HK-2 (cell line): Measurements from ENCODE around the gene CACNA1H.

Source experiments
- DNase-seq: peaks from one replicate; pipeline ENCODE4 v3.0.0-alpha.2; 2018; ENCODE audit not compliant: unreplicated experiment

Gene CACNA1H

GRCh38 chr16:1152651-1153259 is at the start of gene CACNA1H:
CACNA1H (plus strand) TSS chr16:1153106; CDS start chr16:1153738, 632 bp downstream.
- no peak for DNase-seq

GRCh38 chr16:1103636-1103980 is 49.3 kb upstream of the CACNA1H start:
- DNase-seq = no peak

- peak; percentile 60 for DNase-seq
Observed at GRCh38 chr16:1105888-1106620, 46.9 kb upstream of the CACNA1H start.

- no peak for DNase-seq
Observed at GRCh38 chr16:1106659-1107058, 46.2 kb upstream of the CACNA1H start.

GRCh38 chr16:1107141-1107540 is 45.8 kb upstream of the CACNA1H start:
- no peak for DNase-seq

DNA sequence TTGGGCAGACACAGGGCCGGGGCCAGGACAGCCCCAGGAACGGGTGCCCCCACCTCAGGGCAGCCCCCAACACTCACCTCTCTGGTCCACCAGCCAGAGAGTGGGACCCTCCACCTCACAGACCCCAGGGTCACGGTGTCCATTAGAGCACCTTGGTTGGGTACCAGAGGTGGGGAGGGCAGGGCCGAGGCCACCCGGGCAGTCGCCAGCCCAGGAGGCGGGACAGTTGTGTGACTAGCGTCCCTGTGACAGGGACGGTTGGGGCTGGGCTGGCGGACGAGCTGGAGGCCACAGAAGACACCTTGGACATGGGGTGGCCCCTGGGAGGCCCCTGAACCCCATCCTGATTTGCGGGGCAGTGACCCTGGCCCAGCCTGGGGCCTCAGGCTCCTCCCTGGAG is 45.2 kb upstream of the CACNA1H start:
- no peak for DNase-seq

DNA sequence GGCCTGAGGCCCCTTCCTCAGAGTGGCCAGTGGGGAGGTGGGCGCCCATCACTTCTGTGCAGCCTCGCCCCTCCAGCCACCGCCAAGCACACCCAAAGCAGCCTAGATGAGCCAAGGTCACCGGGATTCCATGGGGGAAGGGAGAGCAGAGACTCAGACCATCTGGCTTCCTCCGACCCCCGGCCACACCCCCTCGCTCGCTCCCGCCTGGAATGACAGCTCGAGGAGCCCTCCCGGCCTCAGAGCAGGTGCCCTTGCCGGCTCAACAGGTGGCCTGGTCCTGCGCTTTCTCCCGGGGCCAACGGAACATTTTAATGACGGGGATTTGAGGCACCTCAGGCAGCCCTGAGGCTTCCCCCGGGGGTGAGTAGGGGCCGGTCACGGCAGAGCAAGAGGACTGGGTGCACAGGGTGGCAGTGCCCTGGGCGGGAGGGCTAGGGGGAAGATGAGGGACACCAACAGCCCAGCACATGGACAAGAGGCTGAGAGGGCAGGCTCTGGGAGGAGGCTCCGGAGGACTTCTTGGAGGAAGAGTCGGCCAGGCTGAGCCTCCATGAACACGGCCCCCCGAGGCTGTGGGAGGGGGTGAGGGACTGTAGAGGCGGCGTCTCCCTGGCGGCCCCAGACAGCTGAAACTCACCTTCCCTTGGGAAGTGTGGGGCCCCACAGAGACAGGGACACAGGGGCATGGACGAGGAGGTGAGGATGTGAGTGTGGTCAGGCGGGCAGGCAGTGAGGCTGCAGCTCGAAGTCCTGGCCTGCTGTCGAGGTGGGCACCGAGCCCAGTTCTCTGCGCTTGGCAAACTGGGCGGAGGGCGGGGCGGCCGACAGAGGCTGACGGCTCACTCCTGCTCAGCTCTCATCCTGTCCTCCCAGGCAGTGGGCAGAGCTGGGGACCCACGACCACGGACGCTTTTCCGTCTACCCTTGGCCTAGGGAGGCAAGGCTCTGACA is 44.3 kb upstream of the CACNA1H start:
- peak; percentile 35 for DNase-seq

DNA sequence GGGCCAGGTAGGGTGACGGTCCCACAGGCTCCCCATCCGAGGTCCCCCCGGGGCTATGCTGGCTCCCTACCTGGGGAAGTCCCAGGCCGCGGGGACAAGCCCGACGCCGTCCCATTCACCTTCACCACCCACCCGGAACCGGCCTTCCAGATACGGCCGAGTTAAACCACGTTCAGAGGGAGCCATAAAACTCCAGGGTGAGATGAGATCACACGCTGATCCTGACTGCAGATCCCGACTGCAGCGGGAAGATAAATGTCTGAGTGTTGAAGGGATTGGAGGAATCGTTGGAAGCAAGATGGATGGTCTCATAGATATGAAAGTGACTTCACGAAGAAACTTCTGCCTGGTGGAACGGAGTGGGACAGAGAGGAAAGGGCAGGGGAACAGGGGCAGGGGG is 43.3 kb upstream of the CACNA1H start:
- DNase-seq = no peak

- DNase-seq = no peak
Observed at GRCh38 chr16:1112506-1113184, 40.3 kb upstream of the CACNA1H start.

DNA sequence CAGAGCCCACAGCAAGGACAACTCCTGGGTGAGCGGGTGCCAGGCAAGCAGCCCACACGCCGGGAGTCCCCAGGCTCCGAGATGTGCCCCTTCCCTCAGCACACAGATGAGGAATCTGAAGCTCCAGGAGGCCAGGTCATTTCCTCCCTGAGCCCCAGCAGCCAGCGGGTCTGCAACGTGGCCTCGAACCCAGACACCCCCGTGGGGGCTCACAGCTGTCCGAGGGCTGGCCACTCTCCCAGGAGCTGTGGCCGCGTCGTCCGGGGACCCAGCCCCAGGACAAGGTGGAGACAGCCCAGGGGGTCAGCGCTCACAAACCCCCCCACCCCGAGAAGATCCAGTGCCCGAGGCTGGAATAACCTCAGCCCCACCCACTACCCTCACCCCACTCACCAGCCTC is 39.4 kb upstream of the CACNA1H start:
- no peak for DNase-seq

- DNase-seq = no peak
Observed at GRCh38 chr16:1113889-1114526, 38.9 kb upstream of the CACNA1H start.

GRCh38 chr16:1116693-1117077 is 36.2 kb upstream of the CACNA1H start:
- DNase-seq = no peak

GRCh38 chr16:1117176-1117900 is 35.6 kb upstream of the CACNA1H start:
- DNase-seq = no peak

DNA sequence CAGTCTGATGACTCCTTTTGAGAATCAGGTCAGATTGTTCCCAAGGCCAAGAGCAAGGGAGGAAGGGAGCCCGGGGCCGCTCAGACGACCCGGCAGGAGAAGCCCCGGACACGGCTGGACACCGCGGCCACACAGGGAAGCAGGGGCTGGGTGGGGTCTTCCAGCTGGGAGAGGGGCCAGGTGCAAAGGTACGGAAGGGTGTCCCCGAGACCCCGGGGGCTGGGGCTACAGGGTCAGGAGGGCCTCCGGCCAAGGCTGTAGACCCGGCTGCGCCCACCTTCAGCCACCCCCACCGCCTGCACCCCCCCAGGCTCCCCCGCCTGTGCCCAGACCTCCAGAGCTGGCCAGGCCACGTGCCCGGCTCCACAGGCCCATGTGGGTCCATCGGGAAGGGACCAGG is 35.0 kb upstream of the CACNA1H start:
- DNase-seq = no peak

GRCh38 chr16:1119129-1119528 is 33.8 kb upstream of the CACNA1H start:
- no peak for DNase-seq

DNA sequence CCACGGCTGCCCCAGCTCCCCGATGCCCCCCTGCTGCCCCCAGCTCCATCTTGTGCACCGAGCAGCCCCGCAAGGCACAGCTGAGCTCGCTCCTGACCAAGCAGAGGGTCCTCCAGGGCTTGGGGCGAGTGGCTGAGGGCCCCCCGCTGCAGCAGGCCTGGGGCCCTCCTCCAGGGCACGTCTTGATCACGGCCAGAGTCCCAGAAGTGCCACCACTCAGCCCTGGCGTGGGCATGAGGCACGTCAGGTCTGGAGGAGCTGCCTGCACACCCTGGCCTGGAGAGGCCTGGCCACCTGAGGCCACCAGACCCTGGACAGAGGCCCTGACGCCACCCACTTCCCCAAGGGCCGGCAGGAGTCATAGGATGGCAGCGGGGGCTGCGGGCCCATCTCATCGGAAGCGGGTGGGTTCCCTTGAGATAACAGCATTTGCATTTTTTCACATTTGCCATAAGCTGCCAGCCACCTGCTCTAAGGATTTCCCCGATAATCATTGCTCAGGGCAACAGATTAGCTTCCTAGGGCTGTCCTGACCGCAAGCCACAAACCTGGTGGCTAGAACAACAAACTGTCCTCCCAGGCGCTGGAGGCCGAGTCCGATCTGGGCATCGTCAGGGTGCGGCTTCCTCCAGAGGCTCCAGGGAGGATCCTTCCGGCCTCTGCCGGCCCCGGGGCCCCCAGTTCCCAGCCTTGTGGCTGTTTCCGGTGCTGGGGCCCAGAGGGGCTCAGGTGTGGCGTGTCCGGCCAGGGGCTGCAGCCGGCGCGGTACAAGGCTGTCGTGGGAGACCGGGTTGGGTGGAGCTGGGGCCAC is 32.9 kb upstream of the CACNA1H start:
- DNase-seq = peak; percentile 69

GRCh38 chr16:1120577-1120941 is 32.3 kb upstream of the CACNA1H start:
- no peak for DNase-seq

GRCh38 chr16:1121009-1121408 is 31.9 kb upstream of the CACNA1H start:
- no peak for DNase-seq

GRCh38 chr16:1121601-1122397 is 31.1 kb upstream of the CACNA1H start:
- DNase-seq = peak; percentile 26
